VCaP (cell line): Measurements from ENCODE around the gene CDH1.

Source experiments
- H3K27ac ChIP-seq: fragments of 450-650 bp; 2 replicates; pipeline ENCODE4 v1.5.1; 2017
- CTCF ChIP-seq: fragments of 450-650 bp; conservative IDR thresholded peaks from 2 replicates; pipeline ENCODE4 v1.5.1; 2017; ENCODE audit warnings: mild to moderate bottlenecking, moderate library complexity

The CDH1 gene

GRCh38 chr16:68772871-68773270 is 35.8 kb downstream of the CDH1 start:
- H3K27ac ChIP-seq: no peak overlapping the region
- no peak for TF ChIP-seq CTCF

GRCh38 chr16:68774982-68775634 is 38.0 kb downstream of the CDH1 start:
- peak overlapping the region; percentile 91; the same call in 1 of the 2 replicates for H3K27ac ChIP-seq
- no peak for TF ChIP-seq CTCF

- no peak for TF ChIP-seq CTCF
Observed at GRCh38 chr16:68776821-68777485, 39.9 kb downstream of the CDH1 start.

GRCh38 chr16:68778551-68779231 is 41.6 kb downstream of the CDH1 start:
- H3K27ac ChIP-seq: peak overlapping the region; percentile 91
- no peak for TF ChIP-seq CTCF

More at GRCh38 chr16:68776821-68777485, 39.9 kb downstream of the CDH1 start:
- H3K27ac ChIP-seq: peak overlapping the region; percentile 91

GRCh38 chr16:68779891-68780290 is 42.8 kb downstream of the CDH1 start:
- TF ChIP-seq CTCF: no peak
- H3K27ac ChIP-seq: peak overlapping the region; percentile 91

GRCh38 chr16:68781784-68782183 is 44.7 kb downstream of the CDH1 start:
- TF ChIP-seq CTCF: no peak
- H3K27ac ChIP-seq: peak overlapping the region; percentile 91
